GM12864 (cell line): ENCODE measurements around the gene LRRC4C.

Source experiments
- DNase-seq: peaks from one replicate; pipeline ENCODE4 v3.0.0-alpha.2; 2011; ENCODE audit warnings: low read depth
- H3K4me3 ChIP-seq: 2 replicates; pipeline ENCODE4 v1.5.1; 2011; ENCODE audit warnings: mild to moderate bottlenecking, low read depth, low read length, control low read depth
- CTCF ChIP-seq: IDR thresholded peaks from 2 replicates; pipeline ENCODE4 v1.5.1; 2011; ENCODE audit warnings: low read depth, mild to moderate bottlenecking, moderate library complexity, low read length, control low read depth, inconsistent platforms; ENCODE audit errors: missing control alignments

The LRRC4C gene

GRCh38 chr11:40281052-40281580 is 1178.3 kb downstream of the LRRC4C start:
- DNase-seq: no peak
- H3K4me3 ChIP-seq: no peak overlapping the region
- TF ChIP-seq CTCF: no peak

GRCh38 chr11:40280159-40281051 is 1179.0 kb downstream of the LRRC4C start:
- TF ChIP-seq CTCF: no peak
- DNase-seq: no peak
- no peak overlapping the region for H3K4me3 ChIP-seq

- no peak overlapping the region for H3K4me3 ChIP-seq
- DNase-seq: no peak
- TF ChIP-seq CTCF: no peak
Measured at GRCh38 chr11:40276960-40277359, 1182.5 kb downstream of the LRRC4C start.

GRCh38 chr11:40274017-40274416 is 1185.4 kb downstream of the LRRC4C start:
- no peak overlapping the region for H3K4me3 ChIP-seq
- DNase-seq: no peak
- TF ChIP-seq CTCF: no peak

- no peak for TF ChIP-seq CTCF
- DNase-seq: no peak
- no peak overlapping the region for H3K4me3 ChIP-seq
Measured at GRCh38 chr11:40273192-40273732, 1186.2 kb downstream of the LRRC4C start.

- no peak overlapping the region for H3K4me3 ChIP-seq
- no peak for TF ChIP-seq CTCF
- no peak for DNase-seq
Measured at GRCh38 chr11:40271361-40271760, 1188.1 kb downstream of the LRRC4C start.
